LNCaP clone FGC (cell line): ENCODE measurements around the gene BMPER.
A peak's percentile ranks its signal among the peaks of the same experiment; 100 is the strongest.

Source experiments
- DNase-seq: peaks from one replicate; pipeline ENCODE4 v3.0.0-alpha.2; 2011; ENCODE audit warnings: low read depth
- H3K4me3 ChIP-seq: 2 replicates; pipeline ENCODE4 v1.5.1; 2011; ENCODE audit warnings: mild to moderate bottlenecking, low read depth, low read length, control low read depth
- TF ChIP-seq, protein P1 (sequence below): IDR thresholded peaks from 2 replicates; pipeline ENCODE4 v1.5.1; 2012; ENCODE audit warnings: mild to moderate bottlenecking; ENCODE audit not compliant: control insufficient read depth, insufficient read depth; ENCODE audit errors: extremely low read depth

BMPER gene

GRCh38 chr7:34062826-34063225 lies 157.5 kb downstream of the BMPER start:
- TF ChIP-seq, protein P1, sequence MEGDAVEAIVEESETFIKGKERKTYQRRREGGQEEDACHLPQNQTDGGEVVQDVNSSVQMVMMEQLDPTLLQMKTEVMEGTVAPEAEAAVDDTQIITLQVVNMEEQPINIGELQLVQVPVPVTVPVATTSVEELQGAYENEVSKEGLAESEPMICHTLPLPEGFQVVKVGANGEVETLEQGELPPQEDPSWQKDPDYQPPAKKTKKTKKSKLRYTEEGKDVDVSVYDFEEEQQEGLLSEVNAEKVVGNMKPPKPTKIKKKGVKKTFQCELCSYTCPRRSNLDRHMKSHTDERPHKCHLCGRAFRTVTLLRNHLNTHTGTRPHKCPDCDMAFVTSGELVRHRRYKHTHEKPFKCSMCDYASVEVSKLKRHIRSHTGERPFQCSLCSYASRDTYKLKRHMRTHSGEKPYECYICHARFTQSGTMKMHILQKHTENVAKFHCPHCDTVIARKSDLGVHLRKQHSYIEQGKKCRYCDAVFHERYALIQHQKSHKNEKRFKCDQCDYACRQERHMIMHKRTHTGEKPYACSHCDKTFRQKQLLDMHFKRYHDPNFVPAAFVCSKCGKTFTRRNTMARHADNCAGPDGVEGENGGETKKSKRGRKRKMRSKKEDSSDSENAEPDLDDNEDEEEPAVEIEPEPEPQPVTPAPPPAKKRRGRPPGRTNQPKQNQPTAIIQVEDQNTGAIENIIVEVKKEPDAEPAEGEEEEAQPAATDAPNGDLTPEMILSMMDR: no peak
- H3K4me3 ChIP-seq: no peak overlapping the region
- DNase-seq: no peak

DNA sequence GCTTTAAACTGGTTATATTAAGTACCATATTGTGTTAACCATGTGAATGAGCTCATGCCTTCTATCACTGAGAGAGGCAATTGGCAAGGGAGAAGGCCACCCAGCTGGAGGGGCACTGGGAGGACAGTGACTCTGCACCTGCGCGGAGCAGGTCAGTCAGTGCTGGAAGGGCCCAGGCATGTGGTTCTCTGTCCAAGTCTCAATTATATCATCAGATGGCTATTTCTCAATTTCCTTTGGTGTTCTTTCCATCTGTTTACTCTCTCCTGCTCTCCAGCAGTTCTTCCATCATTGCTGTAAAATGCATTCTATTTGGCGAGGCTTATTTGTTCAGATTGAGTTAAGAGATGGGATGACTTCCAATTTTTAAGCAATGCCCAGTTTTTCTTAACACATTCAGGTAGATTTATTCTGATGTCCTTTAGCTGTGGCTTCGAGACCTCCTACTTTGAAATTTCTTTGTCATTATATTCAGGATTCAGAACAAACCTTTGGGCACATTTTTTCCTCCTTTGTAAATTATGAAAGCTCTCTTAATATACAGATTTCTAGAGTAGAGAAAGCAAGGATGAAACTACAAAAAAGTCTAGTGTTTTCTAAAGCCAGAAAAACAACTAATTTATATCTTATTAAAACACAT lies 159.3 kb downstream of the BMPER start:
- TF ChIP-seq, protein P1: no peak
- DNase-seq: peak; percentile 94
- H3K4me3 ChIP-seq: no peak overlapping the region

DNA sequence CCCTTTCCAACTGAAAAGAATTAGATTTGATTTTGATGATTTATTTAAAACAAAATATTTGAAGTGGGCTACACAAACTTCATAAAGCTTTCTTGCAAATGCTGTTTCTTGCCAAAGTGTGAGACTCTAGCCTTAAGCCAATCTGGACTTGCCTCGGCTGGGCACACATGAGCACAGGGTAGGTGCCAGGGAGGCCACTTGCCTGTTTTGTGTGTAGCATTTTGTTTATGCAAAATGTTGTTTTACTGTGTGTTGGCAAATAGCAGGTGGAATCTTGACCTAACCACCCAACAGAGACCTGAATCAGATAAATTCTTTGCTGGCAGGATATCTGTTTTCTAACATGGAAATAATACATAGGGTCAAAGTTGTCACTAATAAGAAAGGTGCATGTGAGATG lies 161.1 kb downstream of the BMPER start:
- DNase-seq: no peak
- TF ChIP-seq, protein P1: no peak
- H3K4me3 ChIP-seq: no peak overlapping the region

- TF ChIP-seq, protein P1: no peak
- H3K4me3 ChIP-seq: no peak overlapping the region
- DNase-seq: no peak
These were observed 161.9 kb downstream of the BMPER start for GRCh38 chr7:34067005-34067778.

- no peak overlapping the region for H3K4me3 ChIP-seq
- DNase-seq: no peak
These were observed 164.3 kb downstream of the BMPER start for GRCh38 chr7:34069676-34070075.

DNA sequence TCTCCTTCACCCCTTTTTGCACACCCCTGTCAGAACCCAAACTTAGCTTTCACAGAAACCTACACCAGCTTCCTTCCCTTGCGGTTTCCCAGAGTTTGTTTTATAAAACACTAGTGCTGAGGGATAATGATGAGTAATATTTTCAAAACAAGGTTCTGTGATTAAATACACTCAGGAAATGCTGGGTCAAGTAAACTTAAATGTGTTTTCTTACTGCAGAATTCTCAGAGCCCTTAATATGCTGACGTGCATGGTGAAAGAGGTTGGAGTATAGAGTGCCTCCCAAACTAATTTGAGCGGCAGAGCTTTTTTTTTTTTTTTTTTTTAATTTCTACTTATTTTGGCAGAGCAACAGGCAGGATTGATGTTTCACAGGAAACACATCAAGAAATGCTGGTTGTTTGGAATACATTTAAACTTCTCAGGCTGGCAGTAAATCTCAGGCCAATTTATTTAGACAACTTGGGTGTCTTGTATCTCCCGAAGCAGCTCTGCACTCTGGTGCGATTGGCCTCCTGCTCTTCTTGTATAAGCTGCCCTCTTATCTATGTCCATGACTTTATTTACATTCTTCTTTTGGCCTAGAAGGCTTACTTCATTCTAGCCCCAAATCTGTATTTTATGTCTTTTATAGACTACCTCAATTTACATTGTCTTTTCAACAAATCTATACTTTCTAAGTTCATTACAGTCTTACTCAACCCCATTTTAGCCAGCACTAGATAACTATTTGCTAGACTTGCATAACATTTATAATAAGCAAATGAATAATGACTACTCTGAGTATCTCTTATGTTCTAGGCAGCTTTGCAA lies 165.4 kb downstream of the BMPER start:
- DNase-seq: no peak
- TF ChIP-seq, protein P1: no peak
- H3K4me3 ChIP-seq: no peak overlapping the region

More at GRCh38 chr7:34069676-34070075, 164.3 kb downstream of the BMPER start:
- TF ChIP-seq, protein P1: no peak
